Liver (tissue), 3 donors: ENCODE data around the gene ZSCAN12.

Source experiments
- EGR1 ChIP-seq, 2 donors: IDR thresholded peaks; 2 replicates each; pipeline ENCODE4 v1.6.1; 2016 to 2018; ENCODE audit warnings: antibody characterized with exemption in 2 of 2, low read depth in 2 of 2
- JUND ChIP-seq, 2 donors: IDR thresholded peaks; 2 replicates each; pipeline ENCODE4 v1.6.1; 2016; ENCODE audit warnings: antibody characterized with exemption in 2 of 2
- RXRA ChIP-seq, 2 donors: IDR thresholded peaks; 2 replicates each; pipeline ENCODE4 v1.6.1; 2017 to 2018; ENCODE audit warnings: antibody characterized with exemption in 2 of 2, mild to moderate bottlenecking in 1 of 2
- SP1 ChIP-seq: IDR thresholded peaks from 2 replicates; pipeline ENCODE4 v1.6.1; 2018; ENCODE audit warnings: antibody characterized with exemption, mild to moderate bottlenecking
- TAF1 ChIP-seq: conservative IDR thresholded peaks from 2 replicates; pipeline ENCODE4 v1.6.1; 2016; ENCODE audit warnings: antibody characterized with exemption, mild to moderate bottlenecking
- YY1 ChIP-seq: IDR thresholded peaks from 2 replicates; pipeline ENCODE4 v1.6.1; 2016; ENCODE audit warnings: antibody characterized with exemption, mild to moderate bottlenecking
- TF ChIP-seq, protein P1 (sequence below): fragments of 150-350 bp; IDR thresholded peaks from 2 replicates; pipeline ENCODE4 v1.5.1; 2017; ENCODE audit warnings: improper control_type of control experiment, low read depth, low read length; ENCODE audit not compliant: missing input control
- TF ChIP-seq, protein P2 (sequence below): IDR thresholded peaks from 2 replicates; pipeline ENCODE4 v1.6.1; 2016; ENCODE audit warnings: antibody characterized with exemption
- TF ChIP-seq, protein P3 (sequence below): IDR thresholded peaks from 2 replicates; pipeline ENCODE4 v1.6.1; 2016; ENCODE audit warnings: antibody characterized with exemption
- TF ChIP-seq, protein P4 (sequence below): IDR thresholded peaks from 2 replicates; pipeline ENCODE4 v1.6.1; 2016; ENCODE audit warnings: antibody characterized with exemption, mild to moderate bottlenecking
- donor health status: healthy.
- donor health status: healthy.

DNA sequence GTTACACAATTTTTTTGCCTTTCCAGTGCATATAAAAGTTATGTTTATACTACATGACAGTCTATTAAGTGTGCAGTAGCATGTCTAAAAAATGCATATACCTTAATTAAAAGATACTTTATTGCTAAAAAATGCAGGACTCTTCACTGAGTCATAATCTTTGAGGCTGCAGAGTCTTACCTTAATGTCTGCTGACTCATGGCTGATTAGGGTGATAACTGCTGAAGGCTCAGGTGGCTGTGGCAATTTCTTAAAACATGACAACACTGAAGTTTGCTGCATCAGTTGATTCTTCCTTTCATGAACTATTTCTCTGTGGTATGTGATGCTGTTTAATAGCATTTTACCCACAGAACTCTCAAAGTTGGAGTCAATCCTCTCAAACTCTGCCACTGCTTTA is 24.6 kb upstream of the ZSCAN12 start:
- TF ChIP-seq YY1 (no peak), RXRA (IDR thresholded peaks at IDR 0.05) (no peak), EGR1 (IDR thresholded peaks at IDR 0.05; ENCODE audit: low read depth in 2 of 2) (no peak), TAF1 (no peak), SP1 (no peak), JUND (IDR thresholded peaks at IDR 0.05) (no peak)
- TF ChIP-seq, protein P1, sequence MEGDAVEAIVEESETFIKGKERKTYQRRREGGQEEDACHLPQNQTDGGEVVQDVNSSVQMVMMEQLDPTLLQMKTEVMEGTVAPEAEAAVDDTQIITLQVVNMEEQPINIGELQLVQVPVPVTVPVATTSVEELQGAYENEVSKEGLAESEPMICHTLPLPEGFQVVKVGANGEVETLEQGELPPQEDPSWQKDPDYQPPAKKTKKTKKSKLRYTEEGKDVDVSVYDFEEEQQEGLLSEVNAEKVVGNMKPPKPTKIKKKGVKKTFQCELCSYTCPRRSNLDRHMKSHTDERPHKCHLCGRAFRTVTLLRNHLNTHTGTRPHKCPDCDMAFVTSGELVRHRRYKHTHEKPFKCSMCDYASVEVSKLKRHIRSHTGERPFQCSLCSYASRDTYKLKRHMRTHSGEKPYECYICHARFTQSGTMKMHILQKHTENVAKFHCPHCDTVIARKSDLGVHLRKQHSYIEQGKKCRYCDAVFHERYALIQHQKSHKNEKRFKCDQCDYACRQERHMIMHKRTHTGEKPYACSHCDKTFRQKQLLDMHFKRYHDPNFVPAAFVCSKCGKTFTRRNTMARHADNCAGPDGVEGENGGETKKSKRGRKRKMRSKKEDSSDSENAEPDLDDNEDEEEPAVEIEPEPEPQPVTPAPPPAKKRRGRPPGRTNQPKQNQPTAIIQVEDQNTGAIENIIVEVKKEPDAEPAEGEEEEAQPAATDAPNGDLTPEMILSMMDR: no peak
- TF ChIP-seq, protein P2, sequence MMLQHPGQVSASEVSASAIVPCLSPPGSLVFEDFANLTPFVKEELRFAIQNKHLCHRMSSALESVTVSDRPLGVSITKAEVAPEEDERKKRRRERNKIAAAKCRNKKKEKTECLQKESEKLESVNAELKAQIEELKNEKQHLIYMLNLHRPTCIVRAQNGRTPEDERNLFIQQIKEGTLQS: no peak
- TF ChIP-seq, protein P3, sequence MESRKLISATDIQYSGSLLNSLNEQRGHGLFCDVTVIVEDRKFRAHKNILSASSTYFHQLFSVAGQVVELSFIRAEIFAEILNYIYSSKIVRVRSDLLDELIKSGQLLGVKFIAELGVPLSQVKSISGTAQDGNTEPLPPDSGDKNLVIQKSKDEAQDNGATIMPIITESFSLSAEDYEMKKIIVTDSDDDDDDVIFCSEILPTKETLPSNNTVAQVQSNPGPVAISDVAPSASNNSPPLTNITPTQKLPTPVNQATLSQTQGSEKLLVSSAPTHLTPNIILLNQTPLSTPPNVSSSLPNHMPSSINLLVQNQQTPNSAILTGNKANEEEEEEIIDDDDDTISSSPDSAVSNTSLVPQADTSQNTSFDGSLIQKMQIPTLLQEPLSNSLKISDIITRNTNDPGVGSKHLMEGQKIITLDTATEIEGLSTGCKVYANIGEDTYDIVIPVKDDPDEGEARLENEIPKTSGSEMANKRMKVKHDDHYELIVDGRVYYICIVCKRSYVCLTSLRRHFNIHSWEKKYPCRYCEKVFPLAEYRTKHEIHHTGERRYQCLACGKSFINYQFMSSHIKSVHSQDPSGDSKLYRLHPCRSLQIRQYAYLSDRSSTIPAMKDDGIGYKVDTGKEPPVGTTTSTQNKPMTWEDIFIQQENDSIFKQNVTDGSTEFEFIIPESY: no peak
- TF ChIP-seq, protein P4, sequence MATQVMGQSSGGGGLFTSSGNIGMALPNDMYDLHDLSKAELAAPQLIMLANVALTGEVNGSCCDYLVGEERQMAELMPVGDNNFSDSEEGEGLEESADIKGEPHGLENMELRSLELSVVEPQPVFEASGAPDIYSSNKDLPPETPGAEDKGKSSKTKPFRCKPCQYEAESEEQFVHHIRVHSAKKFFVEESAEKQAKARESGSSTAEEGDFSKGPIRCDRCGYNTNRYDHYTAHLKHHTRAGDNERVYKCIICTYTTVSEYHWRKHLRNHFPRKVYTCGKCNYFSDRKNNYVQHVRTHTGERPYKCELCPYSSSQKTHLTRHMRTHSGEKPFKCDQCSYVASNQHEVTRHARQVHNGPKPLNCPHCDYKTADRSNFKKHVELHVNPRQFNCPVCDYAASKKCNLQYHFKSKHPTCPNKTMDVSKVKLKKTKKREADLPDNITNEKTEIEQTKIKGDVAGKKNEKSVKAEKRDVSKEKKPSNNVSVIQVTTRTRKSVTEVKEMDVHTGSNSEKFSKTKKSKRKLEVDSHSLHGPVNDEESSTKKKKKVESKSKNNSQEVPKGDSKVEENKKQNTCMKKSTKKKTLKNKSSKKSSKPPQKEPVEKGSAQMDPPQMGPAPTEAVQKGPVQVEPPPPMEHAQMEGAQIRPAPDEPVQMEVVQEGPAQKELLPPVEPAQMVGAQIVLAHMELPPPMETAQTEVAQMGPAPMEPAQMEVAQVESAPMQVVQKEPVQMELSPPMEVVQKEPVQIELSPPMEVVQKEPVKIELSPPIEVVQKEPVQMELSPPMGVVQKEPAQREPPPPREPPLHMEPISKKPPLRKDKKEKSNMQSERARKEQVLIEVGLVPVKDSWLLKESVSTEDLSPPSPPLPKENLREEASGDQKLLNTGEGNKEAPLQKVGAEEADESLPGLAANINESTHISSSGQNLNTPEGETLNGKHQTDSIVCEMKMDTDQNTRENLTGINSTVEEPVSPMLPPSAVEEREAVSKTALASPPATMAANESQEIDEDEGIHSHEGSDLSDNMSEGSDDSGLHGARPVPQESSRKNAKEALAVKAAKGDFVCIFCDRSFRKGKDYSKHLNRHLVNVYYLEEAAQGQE: no peak
